Measurements from ENCODE around the gene WDR26.
"Not testable (repeated sequence)": the region's sequence is repeated elsewhere in the genome, so short reads cannot be mapped to it uniquely, and the experiment has no call there.

The WDR26 gene

GRCh38 chr1:224343679-224344078 lies 90.9 kb downstream of the WDR26 start:
- ChIA-PET POLR2A (ENCODE audit: low non-redundant PET) (no interaction called here), CTCF (interaction anchor here (0.6 kb wide), 1 partner anchor 612 kb away, joined by 3 read pairs; no protein-coding TSS in a partner anchor)
- H3K27ac ChIP-seq = no peak overlapping the region
- TF ChIP-seq CTCF (conservative IDR thresholded peaks at IDR 0.05; ENCODE audit: low read depth) = no peak
- no peak for DNase-seq (ENCODE audit: low spot score)

- CTCF ChIA-PET; DNase-seq (ENCODE audit: low spot score); POLR2A ChIA-PET (ENCODE audit: low non-redundant PET): not testable (repeated sequence)
Measured at GRCh38 chr1:224340453-224341384, 93.9 kb downstream of the WDR26 start.

GRCh38 chr1:224339442-224340033 lies 95.1 kb downstream of the WDR26 start:
- TF ChIP-seq CTCF (conservative IDR thresholded peaks at IDR 0.05; ENCODE audit: low read depth) = no peak
- no peak for DNase-seq (ENCODE audit: low spot score)
- ChIA-PET POLR2A (ENCODE audit: low non-redundant PET) (no interaction called here), CTCF (no interaction called here)
- no peak overlapping the region for H3K27ac ChIP-seq

More at GRCh38 chr1:224340453-224341384, 93.9 kb downstream of the WDR26 start:
- not testable (repeated sequence) for H3K27ac ChIP-seq

GRCh38 chr1:224338150-224338838 lies 96.3 kb downstream of the WDR26 start:
- DNase-seq (ENCODE audit: low spot score) = no peak
- POLR2A ChIA-PET (ENCODE audit: low non-redundant PET) = no interaction called here
- CTCF ChIA-PET = no interaction called here
- H3K27ac ChIP-seq = no peak overlapping the region
- TF ChIP-seq CTCF (conservative IDR thresholded peaks at IDR 0.05; ENCODE audit: low read depth) = no peak

Measured in RWPE1 (cell line).